Calu3 (cell line): ENCODE measurements around the gene CPB2. TPM values are rescaled to one million over a fixed set of nuclear protein-coding genes. Genes with fewer than 3 reads are reported as not detected.

Source experiments
- BruUV-seq: library from RNA; stranded (reverse); fragments of 400-500 nt; replicated peaks from 2 replicates; lab custom pipeline; 2021; lab: Mats Ljungman, UMichigan
- CTCF ChIA-PET: fragments of 300-600 bp; sonication (Branson Sonifier 250); formaldehyde crosslinking; loops from one replicate; lab custom pipeline; 2022; ENCODE audit warnings: antibody characterized with exemption; lab: Charles Lee
- DNase-seq: peaks from one replicate; pipeline ENCODE4 v3.0.0; 2022
- H3K27ac Mint-ChIP-seq: one replicate; pipeline ENCODE4 v1.8.0; 2022; ENCODE audit warnings: mixed read lengths; ENCODE audit not compliant: unreplicated experiment
- H3K27me3 Mint-ChIP-seq: one replicate; pipeline ENCODE4 v1.8.0; 2022; ENCODE audit warnings: mixed read lengths; ENCODE audit not compliant: unreplicated experiment
- H3K36me3 Mint-ChIP-seq: one replicate; pipeline ENCODE4 v1.8.0; 2022; ENCODE audit warnings: mild to moderate bottlenecking, moderate library complexity, mixed read lengths; ENCODE audit not compliant: insufficient read depth, unreplicated experiment
- H3K4me1 Mint-ChIP-seq: one replicate; pipeline ENCODE4 v1.8.0; 2022; ENCODE audit warnings: mild to moderate bottlenecking, low read depth, mixed read lengths; ENCODE audit not compliant: unreplicated experiment
- H3K4me3 Mint-ChIP-seq: one replicate; pipeline ENCODE4 v1.8.0; 2022; ENCODE audit warnings: mild to moderate bottlenecking, low read depth, moderate library complexity, mixed read lengths; ENCODE audit not compliant: unreplicated experiment
- H3K9me3 Mint-ChIP-seq: one replicate; pipeline ENCODE4 v1.8.0; 2022; ENCODE audit warnings: low read depth, mixed read lengths; ENCODE audit not compliant: unreplicated experiment
- CTCF ChIP-seq: fragments of 200-600 bp; IDR thresholded peaks from one replicate; pipeline ENCODE4 v1.8.0; 2022; ENCODE audit warnings: antibody characterized with exemption; ENCODE audit not compliant: unreplicated experiment
- intact Hi-C: fragments of 100-400 bp; cut with micrococcal nuclease; formaldehyde crosslinking; loops from one replicate; pipeline ENCODE4 v1.10.0; 2022; ENCODE audit not compliant: unreplicated experiment
- total RNA-seq: library from RNA; stranded (reverse); gene quantifications from 2 replicates; pipeline ENCODE4 v1.2.3, GENCODE V29; 2022

The CPB2 gene
- total RNA-seq, 1 experiment from 2014 or later = not detected

DNA sequence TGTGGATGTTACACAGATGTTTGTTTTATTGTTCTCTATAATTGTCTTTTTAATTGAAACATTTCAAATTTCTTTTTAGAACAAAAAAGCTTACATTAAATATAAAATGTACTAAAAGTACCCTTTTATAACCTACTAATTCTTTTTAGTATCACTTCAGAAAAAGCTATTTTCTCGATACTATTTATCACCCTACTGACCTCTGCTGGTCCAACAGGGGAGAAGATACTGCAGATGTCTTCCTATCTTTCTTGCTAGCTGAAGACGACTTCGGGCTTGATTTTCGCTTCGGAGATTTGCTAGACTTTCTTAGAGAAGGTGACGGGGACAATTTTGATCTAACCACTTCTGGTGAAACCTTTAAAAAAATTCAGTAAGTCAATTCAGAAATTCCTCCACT is 94.7 kb downstream of the CPB2 start:
- Mint-ChIP-seq H3K27me3 (no peaks in the 10 kb centered on the region), H3K9me3 (no peaks in the 10 kb centered on the region), H3K4me3 (no peak overlapping the region), H3K4me1 (no peaks in the 10 kb centered on the region), H3K27ac (no peak overlapping the region), H3K36me3 (peaks cover 14% of the 10 kb centered on the region)
- no peak for TF ChIP-seq CTCF
- no TSS peak for BruUV-seq
- DNase-seq = no peak
- intact Hi-C loops = no loop called here
- CTCF ChIA-PET = interaction anchor here (1.0 kb wide), 1 partner anchor 203 kb away, joined by 8 read pairs; no protein-coding TSS in a partner anchor

DNA sequence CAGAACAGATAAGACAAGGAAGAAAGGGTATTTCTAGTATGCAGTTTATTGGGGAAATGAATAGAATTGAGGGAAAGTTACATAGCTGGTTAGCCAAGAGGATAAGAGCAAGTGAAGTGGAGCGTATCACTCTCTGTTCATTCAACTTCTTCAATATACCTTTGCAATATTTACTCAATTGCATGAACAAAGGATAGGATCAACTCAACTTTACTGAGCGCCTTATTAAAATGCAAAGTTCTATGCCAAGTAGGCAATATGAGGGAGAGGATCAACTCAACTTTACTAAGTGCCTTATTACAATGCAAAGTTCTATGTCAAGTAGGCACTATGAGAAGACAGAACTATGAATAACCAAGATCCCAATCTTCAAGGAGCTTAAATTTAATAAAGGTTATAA is 96.2 kb downstream of the CPB2 start:
- H3K9me3 Mint-ChIP-seq = no peaks in the 10 kb centered on the region
- intact Hi-C loops = no loop called here
- no peaks in the 10 kb centered on the region for H3K4me1 Mint-ChIP-seq
- H3K36me3 Mint-ChIP-seq = peaks cover 14% of the 10 kb centered on the region
- BruUV-seq = no TSS peak
- no peak for TF ChIP-seq CTCF
- CTCF ChIA-PET = no interaction called here
- H3K4me3 Mint-ChIP-seq = no peak overlapping the region
- H3K27me3 Mint-ChIP-seq = no peaks in the 10 kb centered on the region
- H3K27ac Mint-ChIP-seq = no peak overlapping the region
- DNase-seq = no peak

- no peak overlapping the region for H3K4me3 Mint-ChIP-seq
- H3K4me1 Mint-ChIP-seq = no peaks in the 10 kb centered on the region
- CTCF ChIA-PET = no interaction called here
- H3K27ac Mint-ChIP-seq = no peak overlapping the region
- no peak for TF ChIP-seq CTCF
- no peaks in the 10 kb centered on the region for H3K27me3 Mint-ChIP-seq
- intact Hi-C loops = no loop called here
- H3K36me3 Mint-ChIP-seq = peaks cover 14% of the 10 kb centered on the region
- no peaks in the 10 kb centered on the region for H3K9me3 Mint-ChIP-seq
- DNase-seq = no peak
- no TSS peak for BruUV-seq
Measured at GRCh38 chr13:46006688-46007452, 98.0 kb downstream of the CPB2 start.

GRCh38 chr13:46004491-46004890 is 100.3 kb downstream of the CPB2 start:
- no peaks in the 10 kb centered on the region for H3K4me1 Mint-ChIP-seq
- no peaks in the 10 kb centered on the region for H3K27me3 Mint-ChIP-seq
- no TSS peak for BruUV-seq
- peaks cover 16% of the 10 kb centered on the region for H3K36me3 Mint-ChIP-seq
- H3K9me3 Mint-ChIP-seq = no peaks in the 10 kb centered on the region
- no peak for TF ChIP-seq CTCF
- H3K4me3 Mint-ChIP-seq = no peak overlapping the region
- H3K27ac Mint-ChIP-seq = no peak overlapping the region
- CTCF ChIA-PET = no interaction called here
- intact Hi-C loops = no loop called here
- no peak for DNase-seq

Other genes starting within 250 kb of the CPB2 start
- gene ZC3H13, start 52.3 kb downstream of the CPB2 start, total RNA-seq = 28.5 and 31.7 TPM in 2 replicates
- 54.6 and 58.6 TPM in 2 replicates for gene LCP1, start 77.1 kb upstream of the CPB2 start, total RNA-seq
- 0.32 and 0.38 TPM in 2 replicates for gene LRRC63, start 106.9 kb upstream of the CPB2 start, total RNA-seq